ENCODE measurements around the gene FGF9. TPM values are rescaled to one million over a fixed set of nuclear protein-coding genes. Genes with fewer than 3 reads are reported as not detected.

Gene FGF9
- total RNA-seq, 1 experiment from 2014 or later, result 0.26 TPM

- TF ChIP-seq FOXP4 (CRISPR knock-in tag; IDR thresholded peaks at IDR 0.05), result no peak
- no peak for TF ChIP-seq PRRX2 (CRISPR knock-in tag; IDR thresholded peaks at IDR 0.05)
- no peak for TF ChIP-seq SMAD3 (CRISPR knock-in tag; IDR thresholded peaks at IDR 0.05; ENCODE audit: borderline replicate concordance)
- no peak for TF ChIP-seq ZNF425 (CRISPR knock-in tag; conservative IDR thresholded peaks at IDR 0.05)
- no peak for TF ChIP-seq TCF7 (CRISPR knock-in tag; IDR thresholded peaks at IDR 0.05; ENCODE audit: low read depth)
- no peak for TF ChIP-seq NR3C1 (CRISPR knock-in tag; conservative IDR thresholded peaks at IDR 0.05; ENCODE audit: low read depth)
- TF ChIP-seq GTF2I (CRISPR knock-in tag; conservative IDR thresholded peaks at IDR 0.05), result no peak
Observed at GRCh38 chr13:21735701-21736401, 65.0 kb downstream of the FGF9 start (continued).

GRCh38 chr13:21736926-21737325, 66.1 kb downstream of the FGF9 start:
- no peak overlapping the region for H3K4me3 Mint-ChIP-seq

More at GRCh38 chr13:21736926-21737325, 66.1 kb downstream of the FGF9 start:
- ChIA-PET POLR2A (no interaction called here), CTCF (interaction anchor here (0.8 kb wide), 1 partner anchor 9 kb away, joined by 3 read pairs; no protein-coding TSS in a partner anchor)
- H3K27me3 Mint-ChIP-seq (ENCODE audit: low read depth), result no peaks in the 10 kb centered on the region
- ATAC-seq (no peak), DNase-seq (ENCODE audit: low spot score) (no peak)
- TF ChIP-seq FOXP1 (CRISPR knock-in tag; IDR thresholded peaks at IDR 0.05; ENCODE audit: borderline replicate concordance) (no peak), AR (CRISPR knock-in tag; IDR thresholded peaks at IDR 0.05) (no peak), ETV6 (CRISPR knock-in tag; IDR thresholded peaks at IDR 0.05) (no peak), CREB1 (CRISPR knock-in tag; IDR thresholded peaks at IDR 0.05) (no peak), FOXK1 (CRISPR knock-in tag; IDR thresholded peaks at IDR 0.05) (no peak), CREM (CRISPR knock-in tag; IDR thresholded peaks at IDR 0.05) (no peak), USF1 (CRISPR knock-in tag; IDR thresholded peaks at IDR 0.05) (no peak), NR1H2 (CRISPR knock-in tag; IDR thresholded peaks at IDR 0.05) (no peak), ARID4B (CRISPR knock-in tag; IDR thresholded peaks at IDR 0.05; ENCODE audit: borderline replicate concordance) (no peak), ZNF219 (CRISPR knock-in tag; IDR thresholded peaks at IDR 0.05; ENCODE audit: borderline replicate concordance) (no peak), SMAD4 (CRISPR knock-in tag; IDR thresholded peaks at IDR 0.05) (no peak), RELA (CRISPR knock-in tag; IDR thresholded peaks at IDR 0.05; ENCODE audit: borderline replicate concordance) (no peak), E2F5 (CRISPR knock-in tag; IDR thresholded peaks at IDR 0.05) (no peak), RORB (CRISPR knock-in tag; IDR thresholded peaks at IDR 0.05) (no peak)
- H3K9me3 Mint-ChIP-seq, result no peaks in the 10 kb centered on the region
- H3K4me1 Mint-ChIP-seq, result peaks cover 12% of the 10 kb centered on the region
- H3K27ac Mint-ChIP-seq, result no peak overlapping the region
- H3K36me3 Mint-ChIP-seq, result no peaks in the 10 kb centered on the region
